Measurements from ENCODE around the gene CCDC174. TPM values are rescaled to one million over a fixed set of nuclear protein-coding genes. Genes with fewer than 3 reads are reported as not detected.

The CCDC174 gene
- total and polyA plus RNA-seq, 2 donors (not counting 3 experiments of a cell fraction or from before 2014, with no cell fraction given) = 4.7 to 16.6 TPM

DNA sequence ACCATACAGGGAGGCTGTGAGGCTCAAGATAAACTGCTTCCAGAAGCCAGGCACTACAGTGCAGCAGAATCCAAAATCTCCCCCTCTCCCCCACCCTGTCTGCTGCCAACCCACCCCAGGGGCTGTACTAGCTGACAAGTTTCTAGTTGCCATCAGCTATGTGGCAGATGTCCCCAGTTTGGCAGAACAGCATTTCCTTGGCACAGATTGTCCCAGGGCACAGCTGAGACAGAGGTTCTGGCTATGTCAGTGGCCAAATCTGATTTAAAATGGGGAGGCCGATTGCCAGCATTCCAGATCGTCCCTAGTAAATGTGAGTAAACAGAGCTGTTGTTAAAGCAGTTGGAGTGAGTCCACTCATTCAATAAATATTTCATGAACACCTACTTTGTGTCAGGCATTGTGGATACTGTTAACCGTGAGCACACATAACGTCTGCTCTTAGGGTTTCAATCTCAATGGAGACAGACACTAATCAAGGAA, 28.0 kb upstream of the CCDC174 start:
- Histone ChIP-seq H3K9ac (replicated peaks; ENCODE audit: extremely low read depth, insufficient read depth, low read length) (no peak overlapping the region), H3K4me2 (ENCODE audit: insufficient read depth, low read length) (no peak overlapping the region)
- TF ChIP-seq FOS (IDR thresholded peaks at IDR 0.05; ENCODE audit: borderline replicate concordance, insufficient read depth, low read length) = no peak
- no peak for TF ChIP-seq POLR2AphosphoS5 (IDR thresholded peaks at IDR 0.05; ENCODE audit: insufficient read depth, low read depth, low read length)
- TF ChIP-seq, protein P1, sequence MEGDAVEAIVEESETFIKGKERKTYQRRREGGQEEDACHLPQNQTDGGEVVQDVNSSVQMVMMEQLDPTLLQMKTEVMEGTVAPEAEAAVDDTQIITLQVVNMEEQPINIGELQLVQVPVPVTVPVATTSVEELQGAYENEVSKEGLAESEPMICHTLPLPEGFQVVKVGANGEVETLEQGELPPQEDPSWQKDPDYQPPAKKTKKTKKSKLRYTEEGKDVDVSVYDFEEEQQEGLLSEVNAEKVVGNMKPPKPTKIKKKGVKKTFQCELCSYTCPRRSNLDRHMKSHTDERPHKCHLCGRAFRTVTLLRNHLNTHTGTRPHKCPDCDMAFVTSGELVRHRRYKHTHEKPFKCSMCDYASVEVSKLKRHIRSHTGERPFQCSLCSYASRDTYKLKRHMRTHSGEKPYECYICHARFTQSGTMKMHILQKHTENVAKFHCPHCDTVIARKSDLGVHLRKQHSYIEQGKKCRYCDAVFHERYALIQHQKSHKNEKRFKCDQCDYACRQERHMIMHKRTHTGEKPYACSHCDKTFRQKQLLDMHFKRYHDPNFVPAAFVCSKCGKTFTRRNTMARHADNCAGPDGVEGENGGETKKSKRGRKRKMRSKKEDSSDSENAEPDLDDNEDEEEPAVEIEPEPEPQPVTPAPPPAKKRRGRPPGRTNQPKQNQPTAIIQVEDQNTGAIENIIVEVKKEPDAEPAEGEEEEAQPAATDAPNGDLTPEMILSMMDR (IDR thresholded peaks at IDR 0.05; ENCODE audit: extremely low read depth in 1 of 2, insufficient read depth in 1 of 2, low read depth in 1 of 2, low read length in 2 of 2) = no peak
- TF ChIP-seq EZH2 (IDR thresholded peaks at IDR 0.05; ENCODE audit: borderline replicate concordance, low read depth, low read length, severe bottlenecking) = no peak
- TF ChIP-seq GATA2 (IDR thresholded peaks at IDR 0.05; ENCODE audit: insufficient read depth, insufficient read length, low read depth, low read length) = no peak
- no peak for TF ChIP-seq MYC (IDR thresholded peaks at IDR 0.05; ENCODE audit: low read depth, low read length)
- TF ChIP-seq, protein P2, sequence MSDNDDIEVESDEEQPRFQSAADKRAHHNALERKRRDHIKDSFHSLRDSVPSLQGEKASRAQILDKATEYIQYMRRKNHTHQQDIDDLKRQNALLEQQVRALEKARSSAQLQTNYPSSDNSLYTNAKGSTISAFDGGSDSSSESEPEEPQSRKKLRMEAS (IDR thresholded peaks at IDR 0.05; ENCODE audit: insufficient read depth, insufficient read length) = no peak
- TF ChIP-seq POLR2A (IDR thresholded peaks at IDR 0.05; ENCODE audit: low read depth, low read length) = no peak

More for the DNA sequence above, 28.0 kb upstream of the CCDC174 start:
- ChIA-PET POLR2A (no interaction called here), CTCF (interaction anchor here (1.2 to 1.6 kb wide), 4 partner anchors 12 to 420 kb away, joined by 3 to 6 read pairs (median 5); no protein-coding TSS in a partner anchor)
- Histone ChIP-seq H3K79me2 (ENCODE audit: control insufficient read depth, insufficient read depth, low read length) (no peaks in the 10 kb centered on the region), H3K9me3 (replicated peaks; ENCODE audit: control insufficient read depth, insufficient read depth, low read length) (no peaks in the 10 kb centered on the region), H3K4me3 (replicated peaks in 1 of 3; ENCODE audit: insufficient read depth in 1 of 3, low read depth in 1 of 3, low read length in 3 of 3) (no peak overlapping the region), H3K36me3 (ENCODE audit: control insufficient read depth in 2 of 2, extremely low read depth in 1 of 2, insufficient read depth in 2 of 2, low read length in 2 of 2) (no peaks in the 10 kb centered on the region), H3K27ac (ENCODE audit: insufficient read depth, low read depth, low read length) (no peak overlapping the region), H3K27me3 (ENCODE audit: control insufficient read depth in 2 of 2, insufficient read depth in 2 of 2, low read length in 2 of 2) (peaks cover 4 to 7% of the 10 kb centered on the region in 2 experiments), H2AFZ (ENCODE audit: low read depth, low read length) (no peak overlapping the region), H3K4me1 (ENCODE audit: control insufficient read depth, extremely low read depth, insufficient read depth, low read length) (no peaks in the 10 kb centered on the region), H4K20me1 (replicated peaks; ENCODE audit: control insufficient read depth, extremely low read depth, insufficient read depth, low read length) (no peaks in the 10 kb centered on the region), H3K9me1 (replicated peaks; ENCODE audit: control insufficient read depth, extremely low read depth, insufficient read depth, low read length) (no peaks in the 10 kb centered on the region)
- FAIRE-seq (no peak), DNase-seq (ENCODE audit: low read depth, low spot score) (no peak)
- dilution Hi-C loops (cut with MboI; ENCODE audit: extremely low pct_ligation_motif_present, low sequenced_read_pairs) = no loop called here
- intact Hi-C loops (cut with micrococcal nuclease) = no loop called here
- no TSS peak for BruUV-seq (replicated peaks)

Measured in endothelial cell of umbilical vein (primary cell).